Chondrocyte (in vitro differentiated cells): ENCODE data around the gene PHETA2. TPM values are rescaled to one million over a fixed set of nuclear protein-coding genes. Genes with fewer than 3 reads are reported as not detected.
"Not testable (repeated sequence)": the region's sequence is repeated elsewhere in the genome, so short reads cannot be mapped to it uniquely, and the experiment has no call there.

ENCODE experiments used
- DNase-seq: peaks from one replicate; pipeline ENCODE4 v3.0.0; 2021; ENCODE audit warnings: mixed read lengths, low spot score
- H3K27ac Mint-ChIP-seq: one replicate; pipeline ENCODE4 v1.8.0; 2021; ENCODE audit warnings: mild to moderate bottlenecking, moderate library complexity, mixed read lengths; ENCODE audit not compliant: unreplicated experiment
- H3K27me3 Mint-ChIP-seq: 2 replicates; pipeline ENCODE4 v1.8.0; 2021; ENCODE audit warnings: low read depth, mixed read lengths
- H3K36me3 Mint-ChIP-seq: 2 replicates; pipeline ENCODE4 v1.8.0; 2021; ENCODE audit warnings: low read depth, mixed read lengths
- H3K4me1 Mint-ChIP-seq: 2 replicates; pipeline ENCODE4 v1.8.0; 2021; ENCODE audit warnings: low read depth, mild to moderate bottlenecking, mixed read lengths
- H3K4me3 Mint-ChIP-seq: one replicate; pipeline ENCODE4 v1.8.0; 2021; ENCODE audit warnings: mild to moderate bottlenecking, moderate library complexity, mixed read lengths; ENCODE audit not compliant: unreplicated experiment
- H3K9me3 Mint-ChIP-seq: 2 replicates; pipeline ENCODE4 v1.8.0; 2021; ENCODE audit warnings: low read depth, mixed read lengths
- total RNA-seq: library from RNA; stranded (reverse); gene quantifications from 3 replicates; pipeline ENCODE4 v1.2.1, GENCODE V29; 2021
- TF ChIP-seq, protein P1 (sequence below): fragments of 200-600 bp; sonication (generic); IDR thresholded peaks from 2 replicates; pipeline ENCODE4 v1.5.0; 2021; ENCODE audit warnings: antibody characterized with exemption, mild to moderate bottlenecking, moderate library complexity

Gene PHETA2
- total RNA-seq, 1 donor from 2014 or later: 1.4 TPM

DNA sequence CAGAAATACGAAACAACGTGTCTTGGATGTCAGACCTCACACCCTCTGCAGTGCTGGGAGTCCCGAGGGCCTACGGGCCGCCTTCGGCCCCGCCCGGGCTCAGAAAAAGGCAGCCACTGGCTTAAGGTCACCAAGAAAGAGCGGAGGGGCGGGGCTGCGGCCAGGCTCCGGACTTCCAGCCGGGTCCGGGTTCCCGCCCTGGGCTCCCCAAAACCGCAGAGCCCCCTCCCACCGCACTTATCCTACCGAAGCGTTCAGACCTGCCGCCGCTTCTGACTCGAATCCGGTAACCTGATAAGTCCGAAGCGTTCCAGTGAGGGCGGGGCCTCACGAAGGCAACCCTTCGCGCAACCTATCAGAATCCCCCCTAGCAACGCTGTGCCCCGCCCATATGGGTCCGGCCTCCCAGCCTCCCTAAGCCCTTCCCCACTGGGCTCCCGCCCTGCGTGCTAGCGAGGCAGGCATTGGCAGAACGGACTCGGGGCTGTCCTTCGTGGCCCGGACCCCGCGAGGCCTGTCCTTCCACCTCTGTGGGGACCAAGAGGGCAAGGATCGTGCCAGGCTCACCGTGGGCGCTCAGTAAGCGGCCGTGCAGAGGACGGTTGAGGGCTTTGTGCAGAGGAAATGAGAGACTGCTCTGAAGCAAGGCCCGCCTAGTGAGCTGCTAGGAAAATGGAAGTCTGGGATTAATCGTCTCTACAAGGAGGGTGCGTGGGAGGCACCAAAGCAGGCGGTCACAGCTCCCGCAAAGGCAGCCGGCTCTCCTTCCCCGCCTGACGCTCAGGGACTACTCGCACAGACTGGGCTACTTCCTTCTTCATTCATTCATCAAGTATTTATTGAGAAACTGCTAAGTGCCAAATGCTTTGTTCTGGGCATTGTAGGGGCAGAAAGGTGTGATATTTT lies 3.3 kb upstream of the PHETA2 start, which contains the start of gene NAGA:
TSS of gene NAGA (minus strand) at position 296 of the 906 bp plus-strand sequence. CDS start 515 bp downstream, outside the sequence.
- peak; percentile 98 for DNase-seq
- Mint-ChIP-seq H3K27ac (peak within 1 kb of the TSS; percentile 94), H3K27me3 (no peaks in the 10 kb centered on the region), H3K9me3 (no peaks in the 10 kb centered on the region), H3K4me1 (peaks cover 19% of the 10 kb centered on the region), H3K36me3 (peaks cover 6% of the 10 kb centered on the region), H3K4me3 (peak within 1 kb of the TSS; percentile 79)
- TF ChIP-seq, protein P1, sequence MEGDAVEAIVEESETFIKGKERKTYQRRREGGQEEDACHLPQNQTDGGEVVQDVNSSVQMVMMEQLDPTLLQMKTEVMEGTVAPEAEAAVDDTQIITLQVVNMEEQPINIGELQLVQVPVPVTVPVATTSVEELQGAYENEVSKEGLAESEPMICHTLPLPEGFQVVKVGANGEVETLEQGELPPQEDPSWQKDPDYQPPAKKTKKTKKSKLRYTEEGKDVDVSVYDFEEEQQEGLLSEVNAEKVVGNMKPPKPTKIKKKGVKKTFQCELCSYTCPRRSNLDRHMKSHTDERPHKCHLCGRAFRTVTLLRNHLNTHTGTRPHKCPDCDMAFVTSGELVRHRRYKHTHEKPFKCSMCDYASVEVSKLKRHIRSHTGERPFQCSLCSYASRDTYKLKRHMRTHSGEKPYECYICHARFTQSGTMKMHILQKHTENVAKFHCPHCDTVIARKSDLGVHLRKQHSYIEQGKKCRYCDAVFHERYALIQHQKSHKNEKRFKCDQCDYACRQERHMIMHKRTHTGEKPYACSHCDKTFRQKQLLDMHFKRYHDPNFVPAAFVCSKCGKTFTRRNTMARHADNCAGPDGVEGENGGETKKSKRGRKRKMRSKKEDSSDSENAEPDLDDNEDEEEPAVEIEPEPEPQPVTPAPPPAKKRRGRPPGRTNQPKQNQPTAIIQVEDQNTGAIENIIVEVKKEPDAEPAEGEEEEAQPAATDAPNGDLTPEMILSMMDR: no peak

DNA sequence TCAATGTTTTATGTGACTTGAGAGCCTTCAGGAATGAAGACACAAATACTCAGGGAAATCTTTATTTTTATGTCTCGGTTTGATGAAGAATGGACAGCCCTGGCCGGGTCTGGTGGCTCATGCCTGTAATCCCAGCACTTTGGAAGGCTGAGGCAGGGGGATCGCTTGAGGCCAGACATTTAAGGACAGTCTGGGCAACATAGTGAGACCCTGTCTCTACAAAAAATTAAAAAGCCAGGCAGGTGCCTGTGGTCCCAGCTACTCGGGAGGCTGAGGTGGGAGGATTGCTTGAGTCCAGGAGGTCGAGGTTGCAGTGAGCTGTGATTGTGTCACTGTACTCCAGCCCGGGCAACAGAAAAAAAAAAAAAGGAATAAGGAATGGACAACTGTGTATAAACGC lies 2.5 kb upstream of the PHETA2 start:
- not testable (repeated sequence) for H3K36me3 Mint-ChIP-seq, H3K27me3 Mint-ChIP-seq, H3K9me3 Mint-ChIP-seq, DNase-seq
- Mint-ChIP-seq H3K27ac (peak overlapping the region; percentile 94), H3K4me1 (peaks cover 19% of the 10 kb centered on the region), H3K4me3 (peak overlapping the region; percentile 79)

DNA sequence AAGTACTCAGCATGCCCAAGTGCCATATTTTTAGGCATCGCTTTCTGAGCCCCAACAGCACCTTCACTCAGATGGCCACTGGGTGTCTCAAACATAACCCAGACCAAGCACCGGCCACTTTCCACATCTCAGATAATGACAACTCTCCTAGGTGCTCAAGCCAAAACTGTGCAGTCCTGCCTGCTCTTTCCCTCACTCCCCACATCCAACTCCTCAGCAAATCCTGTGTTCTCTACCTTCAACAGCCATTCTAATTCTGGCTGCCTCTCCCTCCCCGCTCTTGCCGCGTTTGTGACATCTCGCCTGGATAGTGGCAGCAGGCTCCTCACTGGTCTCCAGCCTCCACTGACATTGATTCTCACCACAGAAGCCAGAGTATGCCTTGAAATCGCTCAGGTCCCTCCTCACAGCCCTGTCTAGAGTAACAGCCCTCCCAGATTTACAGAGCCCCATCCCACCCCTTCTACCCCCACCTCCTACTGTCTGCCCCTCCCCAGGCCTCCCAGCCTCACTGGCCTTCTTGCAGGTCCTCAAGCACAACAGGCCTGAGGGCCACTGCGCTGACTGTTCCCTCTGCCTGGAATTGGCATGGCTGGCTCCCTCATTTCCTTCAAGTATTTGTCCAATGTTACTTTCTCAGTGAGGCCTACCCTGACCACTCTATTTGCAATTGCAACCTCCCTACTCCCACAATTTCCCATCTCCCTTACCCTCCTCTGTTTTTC lies 1.3 kb upstream of the PHETA2 start:
- Mint-ChIP-seq H3K27me3 (no peaks in the 10 kb centered on the region), H3K36me3 (no peaks in the 10 kb centered on the region), H3K27ac (no peak overlapping the region)

DNA sequence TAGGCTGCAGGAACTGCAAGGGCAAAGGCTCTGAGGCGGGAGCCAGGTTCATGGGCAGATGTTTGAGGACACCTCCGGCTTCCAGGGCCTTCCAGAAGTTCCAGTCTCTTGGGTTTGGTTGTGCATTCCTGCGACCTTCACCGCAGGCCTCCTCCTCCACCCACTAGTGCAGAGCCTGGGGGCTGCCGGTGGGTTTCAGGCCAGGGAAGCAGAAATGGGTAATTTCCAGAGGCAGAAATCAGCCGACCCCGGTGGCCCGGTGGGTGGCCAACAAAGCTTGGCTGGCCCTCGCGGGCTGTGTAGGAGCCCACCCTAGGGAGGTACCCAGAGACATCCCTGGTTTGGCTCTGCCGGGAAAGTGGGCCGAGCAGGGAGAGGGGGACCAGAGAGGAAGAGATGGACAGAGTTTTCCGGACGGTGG lies 417 bp upstream of the PHETA2 start:
- Mint-ChIP-seq H3K4me1 (peaks cover 19% of the 10 kb centered on the region), H3K36me3 (no peaks in the 10 kb centered on the region), H3K4me3 (peak overlapping the region; percentile 10), H3K27me3 (no peaks in the 10 kb centered on the region), H3K9me3 (no peaks in the 10 kb centered on the region), H3K27ac (no peak overlapping the region)
- no peak for DNase-seq
- TF ChIP-seq, protein P1: no peak

More for the DNA sequence above, 1.3 kb upstream of the PHETA2 start:
- TF ChIP-seq, protein P1: no peak
- DNase-seq: no peak
- H3K4me3 Mint-ChIP-seq: no peak overlapping the region
- H3K9me3 Mint-ChIP-seq: no peaks in the 10 kb centered on the region
- peaks cover 19% of the 10 kb centered on the region for H3K4me1 Mint-ChIP-seq

DNA sequence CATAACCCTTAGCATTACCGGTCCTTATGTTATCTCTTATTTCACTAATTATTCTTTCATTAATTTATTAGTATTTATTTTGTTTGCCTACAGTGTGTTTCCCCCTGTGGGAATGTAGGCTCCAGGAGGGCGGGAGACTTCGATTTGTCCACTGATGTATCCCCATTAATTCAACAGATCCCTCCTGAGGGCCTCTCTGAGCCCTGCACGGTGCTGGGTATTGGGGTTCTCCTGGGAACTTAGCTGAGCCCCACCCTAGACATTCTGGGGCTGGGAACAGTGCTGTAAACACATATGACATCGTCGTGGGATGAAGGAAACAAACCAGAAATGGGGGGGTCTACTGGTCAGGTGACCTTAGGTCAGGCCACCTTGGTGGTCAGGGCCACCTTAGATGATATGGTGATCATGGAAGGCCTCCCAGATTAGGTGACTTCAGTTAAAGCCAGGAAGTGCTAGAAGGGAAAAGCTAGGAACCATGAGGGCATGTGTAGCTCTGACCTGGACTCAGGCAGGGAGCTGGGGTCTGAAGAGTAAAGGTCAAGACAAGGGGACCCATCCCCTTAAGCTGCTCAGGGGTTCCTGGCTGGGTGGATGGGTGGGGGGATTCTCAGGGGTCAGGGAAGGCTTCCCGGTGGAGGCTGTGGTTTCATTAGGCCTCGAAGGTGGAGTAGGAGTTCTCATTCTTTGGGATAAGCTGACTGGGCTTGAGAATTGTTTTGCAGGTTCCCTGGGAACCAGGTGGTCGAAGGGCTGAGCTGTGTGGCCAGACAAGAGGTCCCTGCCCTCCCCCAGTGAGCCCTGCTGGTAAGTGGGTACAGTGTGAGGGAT lies 1.0 kb downstream of the PHETA2 start:
- Mint-ChIP-seq H3K9me3 (no peaks in the 10 kb centered on the region), H3K27me3 (no peaks in the 10 kb centered on the region), H3K4me3 (no peak overlapping the region), H3K36me3 (no peaks in the 10 kb centered on the region), H3K27ac (no peak overlapping the region), H3K4me1 (peaks cover 22% of the 10 kb centered on the region)
- peak; percentile 25 for DNase-seq
- TF ChIP-seq, protein P1: no peak
